Measurements from ENCODE around the gene VAMP2.

- TF ChIP-seq EGR1 (IDR thresholded peaks at IDR 0.05; ENCODE audit: low read depth in 2 of 2) (peak in 1 of 2 donors; percentile 16), ZBTB33 (IDR thresholded peaks at IDR 0.05) (peak; percentile 83), YY1 (IDR thresholded peaks at IDR 0.05) (peak; percentile 86), SP1 (IDR thresholded peaks at IDR 0.05) (peak; percentile 91), TAF1 (conservative IDR thresholded peaks at IDR 0.05) (no peak), REST (IDR thresholded peaks at IDR 0.05) (peak; percentile 64), MAX (IDR thresholded peaks at IDR 0.05) (peak; percentile 82), RAD21 (IDR thresholded peaks at IDR 0.05) (peak; percentile 32 to 45), FOXA1 (IDR thresholded peaks at IDR 0.05) (peak; percentile 69), GABPA (IDR thresholded peaks at IDR 0.05 in 1 of 2, conservative IDR thresholded peaks at IDR 0.05 in 1 of 2) (no peak), NR2F2 (IDR thresholded peaks at IDR 0.05) (peak; percentile 78), HNF4G (IDR thresholded peaks at IDR 0.05) (peak; percentile 37), HNF4A (conservative IDR thresholded peaks at IDR 0.05) (peak; percentile 73 to 80)
- TF ChIP-seq, protein P1, sequence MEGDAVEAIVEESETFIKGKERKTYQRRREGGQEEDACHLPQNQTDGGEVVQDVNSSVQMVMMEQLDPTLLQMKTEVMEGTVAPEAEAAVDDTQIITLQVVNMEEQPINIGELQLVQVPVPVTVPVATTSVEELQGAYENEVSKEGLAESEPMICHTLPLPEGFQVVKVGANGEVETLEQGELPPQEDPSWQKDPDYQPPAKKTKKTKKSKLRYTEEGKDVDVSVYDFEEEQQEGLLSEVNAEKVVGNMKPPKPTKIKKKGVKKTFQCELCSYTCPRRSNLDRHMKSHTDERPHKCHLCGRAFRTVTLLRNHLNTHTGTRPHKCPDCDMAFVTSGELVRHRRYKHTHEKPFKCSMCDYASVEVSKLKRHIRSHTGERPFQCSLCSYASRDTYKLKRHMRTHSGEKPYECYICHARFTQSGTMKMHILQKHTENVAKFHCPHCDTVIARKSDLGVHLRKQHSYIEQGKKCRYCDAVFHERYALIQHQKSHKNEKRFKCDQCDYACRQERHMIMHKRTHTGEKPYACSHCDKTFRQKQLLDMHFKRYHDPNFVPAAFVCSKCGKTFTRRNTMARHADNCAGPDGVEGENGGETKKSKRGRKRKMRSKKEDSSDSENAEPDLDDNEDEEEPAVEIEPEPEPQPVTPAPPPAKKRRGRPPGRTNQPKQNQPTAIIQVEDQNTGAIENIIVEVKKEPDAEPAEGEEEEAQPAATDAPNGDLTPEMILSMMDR (IDR thresholded peaks at IDR 0.05; ENCODE audit: low read depth, low read length, missing input control), result no peak
These were observed 24.9 kb upstream of the VAMP2 start for GRCh38 chr17:8187517-8188262.
